CD8-positive, alpha-beta memory T cell (primary cell): ENCODE results near the gene IQCH. TPM values are rescaled to one million over a fixed set of nuclear protein-coding genes. Genes with fewer than 3 reads are reported as not detected.
A peak's percentile ranks its signal among the peaks of the same experiment; 100 is the strongest.

Experiments used
- CTCF ChIA-PET: fragments of 350-600 bp; sonication (Branson Sonifier 250); formaldehyde crosslinking; loops from one replicate; lab custom pipeline; 2021; ENCODE audit warnings: antibody characterized with exemption; lab: Charles Lee
- POLR2A ChIA-PET: fragments of 350-600 bp; sonication (Branson Sonifier 250); formaldehyde crosslinking; loops from one replicate; lab custom pipeline; 2021; ENCODE audit warnings: antibody characterized with exemption; lab: Charles Lee
- DNase-seq, 5 donors: peaks; one replicate each; pipeline versions ENCODE4 v3.0.0 to v3.0.0-alpha.2; 2020 to 2022; ENCODE audit warnings: mixed read lengths in 1 of 5
- H3K27ac ChIP-seq: one replicate; pipeline ENCODE4 v1.7.0; 2013; ENCODE audit warnings: low read depth, mild to moderate bottlenecking, low read length, moderate library complexity
- H3K27me3 ChIP-seq: 2 replicates; pipeline ENCODE4 v1.7.0; 2013; ENCODE audit warnings: low read length, mild to moderate bottlenecking; ENCODE audit not compliant: insufficient read depth, poor library complexity, severe bottlenecking
- H3K36me3 ChIP-seq: 2 replicates; pipeline ENCODE4 v1.7.0; 2013; ENCODE audit warnings: mild to moderate bottlenecking, low read length, moderate library complexity; ENCODE audit not compliant: insufficient read depth
- H3K4me1 ChIP-seq: 2 replicates; pipeline ENCODE4 v1.7.0; 2013; ENCODE audit warnings: mild to moderate bottlenecking, low read length, moderate library complexity; ENCODE audit not compliant: insufficient read depth
- H3K4me3 ChIP-seq: 2 replicates; pipeline ENCODE4 v1.7.0; 2013; ENCODE audit warnings: mild to moderate bottlenecking, low read length
- H3K9me3 ChIP-seq: 2 replicates; pipeline ENCODE4 v1.7.0; 2013; ENCODE audit warnings: mild to moderate bottlenecking, low read length
- H3K27ac Mint-ChIP-seq, 8 donors: one replicate each; pipeline ENCODE4 v1.8.0; 2020 to 2021; ENCODE audit warnings: mixed read lengths in 8 of 8, mild to moderate bottlenecking in 6 of 8, inconsistent platforms in 3 of 8, moderate library complexity in 3 of 8
- H3K27me3 Mint-ChIP-seq, 2 donors: one replicate each; pipeline ENCODE4 v1.8.0; 2020 to 2021; ENCODE audit warnings: mixed read lengths in 2 of 2, mild to moderate bottlenecking in 1 of 2, moderate library complexity in 1 of 2
- H3K36me3 Mint-ChIP-seq, 3 donors: one replicate each; pipeline ENCODE4 v1.8.0; 2020 to 2021; ENCODE audit warnings: mixed read lengths in 3 of 3, inconsistent platforms in 1 of 3, mild to moderate bottlenecking in 1 of 3
- H3K4me1 Mint-ChIP-seq, 3 donors: one replicate each; pipeline ENCODE4 v1.8.0; 2020 to 2021; ENCODE audit warnings: mixed read lengths in 3 of 3, inconsistent platforms in 1 of 3, mild to moderate bottlenecking in 1 of 3
- H3K4me3 Mint-ChIP-seq, 7 donors: one replicate each; pipeline ENCODE4 v1.8.0; 2020 to 2021; ENCODE audit warnings: mixed read lengths in 7 of 7, mild to moderate bottlenecking in 6 of 7, moderate library complexity in 4 of 7, inconsistent platforms in 2 of 7
- H3K9me3 Mint-ChIP-seq, 5 donors: one replicate each; pipeline ENCODE4 v1.8.0; 2020 to 2022; ENCODE audit warnings: mixed read lengths in 5 of 5, mild to moderate bottlenecking in 3 of 5, moderate library complexity in 2 of 5, inconsistent platforms in 1 of 5
- polyA plus RNA-seq: library from polyadenylated mRNA; unstranded; fragments of 300-500 nt; fragmentation: Illumina TruSeq; gene quantifications from one replicate; pipeline ENCODE4 v1.2.3, GENCODE V29; 2021
- total RNA-seq, 2 experiments: library from RNA; stranded (reverse); gene quantifications; one replicate each; pipeline ENCODE4 v1.2.3, GENCODE V29; 2021

IQCH gene
- total and polyA plus RNA-seq, 3 experiments from 2014 or later: 0.52 to 1.3 (median 1.0) TPM

DNA sequence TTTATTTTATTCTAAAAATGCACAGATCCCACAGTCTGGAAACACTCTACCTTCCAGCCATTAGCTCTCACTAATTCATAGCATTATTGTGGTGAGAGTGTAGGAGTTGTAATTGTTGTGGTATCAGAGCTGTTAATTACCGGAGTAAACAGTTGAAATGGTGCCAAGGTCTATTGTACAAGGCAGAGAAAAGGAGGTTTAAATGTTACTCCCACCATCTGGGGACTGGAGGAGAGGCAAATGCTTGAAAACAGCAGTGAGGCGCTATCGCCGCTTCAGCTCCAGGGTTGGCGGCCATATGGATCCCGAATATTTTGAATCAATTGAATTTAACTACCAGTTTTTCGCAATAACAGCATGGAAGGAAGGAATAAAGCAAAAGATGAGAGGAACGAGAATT is 153.2 kb downstream of the IQCH start:
- H3K27ac ChIP-seq: no peak overlapping the region
- no peak for DNase-seq
- Mint-ChIP-seq H3K36me3 (peaks cover 5 to 9% (median 6%) of the 10 kb centered on the region in 3 donors), H3K27me3 (no peaks in the 10 kb centered on the region), H3K9me3 (no peaks in the 10 kb centered on the region), H3K4me3 (no peak overlapping the region), H3K27ac (peak overlapping the region in 1 of 8 donors; percentile 57), H3K4me1 (no peaks in the 10 kb centered on the region)
- H3K4me3 ChIP-seq: no peak overlapping the region
- POLR2A ChIA-PET: no interaction called here
- no peaks in the 10 kb centered on the region for H3K36me3 ChIP-seq
- no peaks in the 10 kb centered on the region for H3K27me3 ChIP-seq
- H3K4me1 ChIP-seq: no peaks in the 10 kb centered on the region
- no peaks in the 10 kb centered on the region for H3K9me3 ChIP-seq
- CTCF ChIA-PET: no interaction called here

DNA sequence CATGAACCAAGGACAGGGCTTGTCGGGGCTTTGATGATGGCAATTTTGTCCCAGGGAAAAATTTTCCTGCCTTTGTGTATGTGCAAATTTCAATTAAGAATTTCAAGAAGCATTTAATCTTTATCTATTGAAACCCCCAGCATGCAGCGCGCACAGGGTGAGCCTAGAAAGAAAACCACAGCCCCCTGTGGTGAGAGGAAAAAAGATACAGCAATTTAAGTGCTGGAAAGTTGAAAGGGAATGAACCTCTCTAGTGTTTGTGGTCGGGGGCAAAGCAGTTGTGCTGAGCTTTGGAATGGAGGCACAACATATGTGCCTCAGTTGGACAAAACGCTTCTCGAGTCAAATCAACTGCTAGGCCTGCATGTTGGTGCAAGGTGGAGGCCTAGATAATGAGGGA is 154.6 kb downstream of the IQCH start:
- no peaks in the 10 kb centered on the region for H3K27me3 Mint-ChIP-seq
- CTCF ChIA-PET: no interaction called here
- no peaks in the 10 kb centered on the region for H3K9me3 Mint-ChIP-seq
- H3K4me3 Mint-ChIP-seq: no peak overlapping the region
- H3K36me3 Mint-ChIP-seq: peaks cover 5 to 13% (median 8%) of the 10 kb centered on the region in 3 donors
- H3K27ac ChIP-seq: no peak overlapping the region
- no peak overlapping the region for H3K4me3 ChIP-seq
- no peaks in the 10 kb centered on the region for H3K36me3 ChIP-seq
- H3K27me3 ChIP-seq: no peaks in the 10 kb centered on the region
- no peaks in the 10 kb centered on the region for H3K4me1 Mint-ChIP-seq
- no peak for DNase-seq
- no peak overlapping the region for H3K27ac Mint-ChIP-seq
- H3K9me3 ChIP-seq: no peaks in the 10 kb centered on the region
- H3K4me1 ChIP-seq: no peaks in the 10 kb centered on the region
- POLR2A ChIA-PET: no interaction called here

DNA sequence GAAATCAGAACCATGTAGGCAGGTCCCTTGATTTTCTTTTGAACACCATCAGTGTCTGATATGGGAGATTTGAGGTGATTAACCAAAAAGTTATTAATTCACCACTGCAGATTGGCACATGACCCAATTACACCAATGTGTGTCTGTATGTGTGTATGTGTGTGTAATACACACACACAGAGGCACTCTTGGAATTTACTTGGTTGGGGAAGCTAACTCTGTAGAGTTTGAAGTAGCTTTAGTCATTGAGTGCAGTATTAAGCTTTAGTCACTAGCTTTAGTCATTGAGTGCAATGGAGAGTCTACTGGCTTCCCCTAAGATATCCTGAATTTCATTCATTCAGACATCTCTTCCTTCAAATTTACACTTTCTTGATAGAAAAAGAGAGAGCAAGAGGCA is 156.9 kb downstream of the IQCH start:
- no peaks in the 10 kb centered on the region for H3K36me3 ChIP-seq
- no peaks in the 10 kb centered on the region for H3K4me1 ChIP-seq
- H3K9me3 Mint-ChIP-seq: no peaks in the 10 kb centered on the region
- ChIA-PET CTCF (no interaction called here), POLR2A (no interaction called here)
- H3K27me3 Mint-ChIP-seq: no peaks in the 10 kb centered on the region
- H3K9me3 ChIP-seq: no peaks in the 10 kb centered on the region
- no peak overlapping the region for H3K4me3 ChIP-seq
- no peaks in the 10 kb centered on the region for H3K4me1 Mint-ChIP-seq
- no peak overlapping the region for H3K27ac ChIP-seq
- no peak overlapping the region for H3K4me3 Mint-ChIP-seq
- DNase-seq: no peak
- peaks cover 10 to 21% (median 11%) of the 10 kb centered on the region in 3 donors for H3K36me3 Mint-ChIP-seq
- H3K27ac Mint-ChIP-seq: no peak overlapping the region
- no peaks in the 10 kb centered on the region for H3K27me3 ChIP-seq

DNA sequence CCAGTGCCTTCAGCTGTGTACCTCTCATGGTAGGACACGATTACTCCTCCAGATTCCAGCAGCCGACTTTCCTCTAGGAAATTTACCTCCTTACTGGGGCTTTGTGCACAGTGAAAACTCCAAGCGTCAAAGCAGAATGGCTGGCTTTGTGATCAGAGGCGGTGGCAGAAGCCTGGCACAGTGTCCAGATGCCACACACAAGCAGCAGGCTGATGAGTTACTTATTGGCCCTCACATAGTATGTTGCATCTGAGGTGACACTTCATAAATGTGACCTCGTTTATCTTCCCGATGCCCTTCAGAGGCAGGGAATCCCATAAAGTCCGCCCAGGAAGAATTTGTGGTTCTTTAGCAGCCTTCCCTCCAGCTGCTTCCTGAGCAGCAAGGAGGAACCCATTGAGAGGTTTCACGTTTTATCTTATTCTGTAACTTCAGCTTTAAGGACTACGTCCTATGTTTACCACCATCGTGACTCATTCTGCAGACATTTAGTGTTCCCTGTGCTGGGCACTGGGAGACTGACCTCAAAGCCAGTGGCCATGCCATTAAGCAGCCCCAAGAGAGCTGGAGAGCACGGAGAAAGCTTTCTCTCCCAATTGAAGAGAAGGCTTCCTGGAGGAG is 159.3 kb downstream of the IQCH start:
- CTCF ChIA-PET: no interaction called here
- Histone ChIP-seq H3K27ac (no peak overlapping the region), H3K36me3 (no peaks in the 10 kb centered on the region), H3K4me1 (no peaks in the 10 kb centered on the region), H3K4me3 (no peak overlapping the region), H3K27me3 (no peaks in the 10 kb centered on the region), H3K9me3 (no peaks in the 10 kb centered on the region)
- no peaks in the 10 kb centered on the region for H3K4me1 Mint-ChIP-seq
- no peak for DNase-seq
- peak overlapping the region in 1 of 8 donors; percentile 59 for H3K27ac Mint-ChIP-seq
- POLR2A ChIA-PET: no interaction called here
- no peaks in the 10 kb centered on the region for H3K9me3 Mint-ChIP-seq
- H3K27me3 Mint-ChIP-seq: no peaks in the 10 kb centered on the region
- H3K36me3 Mint-ChIP-seq: peaks cover 10 to 18% (median 11%) of the 10 kb centered on the region in 3 donors
- no peak overlapping the region for H3K4me3 Mint-ChIP-seq

DNA sequence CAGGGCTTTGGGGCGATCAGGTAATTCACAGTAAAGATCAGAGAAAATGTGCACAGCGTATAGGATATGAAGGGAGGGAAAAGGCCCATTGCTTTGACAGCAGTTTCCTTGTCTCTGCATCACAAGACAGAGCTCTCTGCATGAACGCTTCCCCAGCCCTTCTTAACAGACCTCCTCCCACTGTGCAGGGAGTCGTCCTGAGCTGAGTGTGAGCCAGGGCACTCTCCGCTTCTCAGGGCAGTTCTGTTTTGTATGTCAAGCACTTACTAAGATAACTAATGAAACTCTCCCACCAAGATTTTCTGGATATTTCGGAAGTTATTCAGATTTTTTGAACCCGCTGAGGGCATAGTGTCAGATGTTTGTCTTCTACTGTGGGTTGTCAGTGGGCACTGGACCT is 160.6 kb downstream of the IQCH start:
- CTCF ChIA-PET: no interaction called here
- Mint-ChIP-seq H3K27ac (no peak overlapping the region), H3K27me3 (no peaks in the 10 kb centered on the region), H3K4me3 (no peak overlapping the region), H3K4me1 (no peaks in the 10 kb centered on the region), H3K36me3 (peaks cover 10 to 18% (median 11%) of the 10 kb centered on the region in 3 donors), H3K9me3 (no peaks in the 10 kb centered on the region)
- POLR2A ChIA-PET: no interaction called here
- no peaks in the 10 kb centered on the region for H3K27me3 ChIP-seq
- H3K36me3 ChIP-seq: no peaks in the 10 kb centered on the region
- no peaks in the 10 kb centered on the region for H3K9me3 ChIP-seq
- no peak for DNase-seq
- H3K4me1 ChIP-seq: no peaks in the 10 kb centered on the region
- no peak overlapping the region for H3K27ac ChIP-seq
- no peak overlapping the region for H3K4me3 ChIP-seq

DNA sequence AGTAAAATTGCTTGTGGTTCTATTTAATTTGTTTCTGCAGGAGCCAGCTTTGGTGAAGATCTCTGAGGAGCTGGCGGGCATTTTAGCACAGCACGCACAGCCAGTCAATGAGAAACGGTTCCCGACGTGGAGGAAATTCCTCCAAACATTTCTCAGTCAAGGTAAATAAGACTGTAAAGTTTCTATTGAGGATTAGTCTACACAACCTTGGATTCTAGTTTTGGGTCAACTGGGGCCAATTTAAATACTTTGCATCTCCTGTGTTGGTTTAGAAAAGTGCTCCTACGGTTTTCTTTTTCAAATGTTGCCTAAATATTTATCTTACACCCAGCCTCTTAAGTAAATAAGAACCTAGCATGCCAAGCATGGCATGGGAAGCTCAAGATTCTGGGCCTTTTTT is 162.3 kb downstream of the IQCH start:
- peaks cover 6 to 14% (median 10%) of the 10 kb centered on the region in 3 donors for H3K36me3 Mint-ChIP-seq
- H3K4me1 ChIP-seq: no peaks in the 10 kb centered on the region
- no peak overlapping the region for H3K4me3 Mint-ChIP-seq
- H3K27me3 ChIP-seq: no peaks in the 10 kb centered on the region
- no peaks in the 10 kb centered on the region for H3K27me3 Mint-ChIP-seq
- no peaks in the 10 kb centered on the region for H3K4me1 Mint-ChIP-seq
- ChIA-PET POLR2A (no interaction called here), CTCF (no interaction called here)
- DNase-seq: no peak
- no peaks in the 10 kb centered on the region for H3K36me3 ChIP-seq
- H3K9me3 Mint-ChIP-seq: no peaks in the 10 kb centered on the region
- no peaks in the 10 kb centered on the region for H3K9me3 ChIP-seq
- no peak overlapping the region for H3K4me3 ChIP-seq
- H3K27ac Mint-ChIP-seq: no peak overlapping the region
- no peak overlapping the region for H3K27ac ChIP-seq

DNA sequence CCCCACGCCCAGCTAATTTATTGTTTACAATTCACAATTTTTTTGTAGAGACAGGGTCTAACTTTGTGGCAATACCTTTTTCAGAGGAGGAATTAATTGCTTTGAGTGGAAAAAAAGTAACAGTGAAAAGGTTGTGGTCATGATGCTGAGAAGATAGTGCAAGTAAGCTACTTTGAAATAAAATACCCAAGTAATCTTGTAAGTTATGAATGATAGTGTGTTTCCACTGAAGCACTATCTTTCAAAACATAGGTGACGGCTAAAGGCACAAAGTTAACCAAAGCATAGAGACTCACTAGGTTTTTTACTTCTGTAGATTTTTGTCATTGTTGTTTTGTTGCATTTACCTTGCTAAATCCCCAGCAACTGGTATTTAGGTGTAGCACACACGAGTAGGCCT is 165.1 kb downstream of the IQCH start:
- CTCF ChIA-PET: no interaction called here
- Mint-ChIP-seq H3K36me3 (peaks cover 8 to 9% (median 9%) of the 10 kb centered on the region in 3 donors), H3K4me1 (no peaks in the 10 kb centered on the region), H3K4me3 (no peak overlapping the region), H3K27me3 (no peaks in the 10 kb centered on the region), H3K9me3 (no peaks in the 10 kb centered on the region), H3K27ac (no peak overlapping the region)
- no peaks in the 10 kb centered on the region for H3K27me3 ChIP-seq
- POLR2A ChIA-PET: no interaction called here
- H3K4me3 ChIP-seq: no peak overlapping the region
- no peaks in the 10 kb centered on the region for H3K4me1 ChIP-seq
- H3K27ac ChIP-seq: no peak overlapping the region
- H3K36me3 ChIP-seq: no peaks in the 10 kb centered on the region
- no peak for DNase-seq
- H3K9me3 ChIP-seq: no peaks in the 10 kb centered on the region

DNA sequence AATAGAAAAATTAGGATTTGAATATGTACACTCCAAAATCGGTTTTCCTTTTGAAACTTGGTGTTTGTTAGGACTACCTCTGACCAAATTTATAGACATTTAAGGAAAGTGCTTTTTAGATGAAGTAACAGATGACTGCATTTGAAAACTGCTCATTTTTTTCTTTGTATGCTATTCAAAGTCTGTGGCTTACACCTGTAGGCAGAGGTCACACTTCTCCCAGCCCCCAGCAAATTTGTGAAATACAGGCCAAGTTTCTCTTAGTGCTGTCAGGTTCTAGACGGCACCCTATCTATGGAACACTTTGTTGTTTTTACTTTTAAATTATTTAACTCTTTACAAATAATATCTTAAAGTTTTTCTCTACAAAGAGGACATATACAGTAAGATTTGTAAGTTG is 165.6 kb downstream of the IQCH start:
- H3K4me1 Mint-ChIP-seq: no peaks in the 10 kb centered on the region
- no peaks in the 10 kb centered on the region for H3K4me1 ChIP-seq
- no peaks in the 10 kb centered on the region for H3K36me3 ChIP-seq
- H3K27ac ChIP-seq: no peak overlapping the region
- peaks cover 4 to 9% (median 5%) of the 10 kb centered on the region in 3 donors for H3K36me3 Mint-ChIP-seq
- peak overlapping the region in 1 of 8 donors; percentile 14 for H3K27ac Mint-ChIP-seq
- H3K9me3 Mint-ChIP-seq: no peaks in the 10 kb centered on the region
- ChIA-PET CTCF (no interaction called here), POLR2A (no interaction called here)
- H3K4me3 ChIP-seq: no peak overlapping the region
- no peaks in the 10 kb centered on the region for H3K9me3 ChIP-seq
- H3K27me3 Mint-ChIP-seq: no peaks in the 10 kb centered on the region
- no peak for DNase-seq
- no peaks in the 10 kb centered on the region for H3K27me3 ChIP-seq
- no peak overlapping the region for H3K4me3 Mint-ChIP-seq
